NCI-H510A (cell line): ENCODE measurements around the gene C1QTNF9B.

Experiments used
- DNase-seq: peaks from one replicate; lab custom pipeline; 2025; lab: John Stamatoyannopoulos, UW

The C1QTNF9B gene

GRCh38 chr13:23858546-23858945, 38.8 kb downstream of the C1QTNF9B start:
- DNase-seq, result no peak

GRCh38 chr13:23856008-23856750, 41.1 kb downstream of the C1QTNF9B start:
- DNase-seq, result no peak

GRCh38 chr13:23855360-23855759, 41.9 kb downstream of the C1QTNF9B start:
- DNase-seq, result no peak

GRCh38 chr13:23852351-23852750, 45.0 kb downstream of the C1QTNF9B start:
- no peak for DNase-seq

- DNase-seq, result no peak
Observed at GRCh38 chr13:23851106-23851505, 46.2 kb downstream of the C1QTNF9B start.

- no peak for DNase-seq
Observed at GRCh38 chr13:23850134-23850533, 47.2 kb downstream of the C1QTNF9B start.

- DNase-seq, result no peak
Observed at GRCh38 chr13:23849670-23850069, 47.6 kb downstream of the C1QTNF9B start.

GRCh38 chr13:23848646-23849141, 48.6 kb downstream of the C1QTNF9B start:
- DNase-seq, result no peak

- no peak for DNase-seq
Observed at GRCh38 chr13:23848019-23848418, 49.3 kb downstream of the C1QTNF9B start.

- DNase-seq, result no peak
Observed at GRCh38 chr13:23847497-23847896, 49.8 kb downstream of the C1QTNF9B start.

- no peak for DNase-seq
Observed at GRCh38 chr13:23845105-23845725, 52.1 kb downstream of the C1QTNF9B start.

GRCh38 chr13:23844132-23844531, 53.2 kb downstream of the C1QTNF9B start:
- DNase-seq, result no peak

GRCh38 chr13:23843436-23843835, 53.9 kb downstream of the C1QTNF9B start:
- DNase-seq, result no peak

- DNase-seq, result no peak
Observed at GRCh38 chr13:23842406-23842805, 54.9 kb downstream of the C1QTNF9B start.
